Activated naive CD4-positive, alpha-beta T cell treated with anti-CD3 and anti-CD28 coated beads, Interleukin-2, amount 50 U/mL, for 24 hours (primary cell): ENCODE measurements around the gene JMJD4.

ENCODE experiments used
- H3K27ac Mint-ChIP-seq: one replicate; pipeline ENCODE4 v1.8.0; 2021; ENCODE audit warnings: mild to moderate bottlenecking, mixed read lengths
- H3K27me3 Mint-ChIP-seq: one replicate; pipeline ENCODE4 v1.8.0; 2021; ENCODE audit warnings: mixed read lengths
- H3K36me3 Mint-ChIP-seq: one replicate; pipeline ENCODE4 v1.8.0; 2021; ENCODE audit warnings: mixed read lengths
- H3K4me1 Mint-ChIP-seq: one replicate; pipeline ENCODE4 v1.8.0; 2021; ENCODE audit warnings: mixed read lengths
- H3K4me3 Mint-ChIP-seq: one replicate; pipeline ENCODE4 v1.8.0; 2021; ENCODE audit warnings: mild to moderate bottlenecking, mixed read lengths
- H3K9me3 Mint-ChIP-seq: one replicate; pipeline ENCODE4 v1.8.0; 2021; ENCODE audit warnings: mixed read lengths

JMJD4 gene

DNA sequence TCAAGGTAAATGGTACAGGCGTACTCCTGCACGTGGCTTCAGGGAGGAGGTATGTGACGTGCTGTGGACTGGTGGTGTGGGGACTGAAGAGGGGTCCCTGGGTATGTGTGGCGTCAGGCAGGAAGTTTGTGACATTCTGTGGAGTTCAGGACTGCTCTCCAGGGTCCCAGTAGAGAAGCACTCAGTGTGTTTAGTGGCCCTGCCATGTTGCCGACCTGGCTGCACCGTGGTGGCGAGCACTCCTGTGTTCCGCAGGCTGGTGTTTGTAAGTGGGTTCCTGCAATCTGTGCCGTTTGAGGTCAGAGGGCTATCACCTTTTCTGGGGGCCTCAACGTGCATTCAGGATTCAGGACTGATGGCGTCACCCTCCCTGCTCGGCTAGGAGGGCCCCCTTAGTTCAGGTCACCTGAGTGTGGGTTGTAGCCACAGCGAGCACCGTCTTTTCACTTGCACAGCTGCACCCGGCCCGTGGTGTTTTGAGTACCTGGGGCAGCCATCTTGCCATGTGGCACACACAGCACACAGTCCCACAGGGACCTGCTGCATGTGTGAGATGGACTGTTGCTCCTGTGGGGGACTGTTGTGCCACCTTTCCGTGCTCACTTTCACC is 26.6 kb upstream of the JMJD4 start:
- Mint-ChIP-seq H3K27ac (peak overlapping the region; percentile 46), H3K27me3 (no peaks in the 10 kb centered on the region), H3K4me1 (peaks cover 62% of the 10 kb centered on the region), H3K4me3 (no peak overlapping the region), H3K36me3 (peaks cover 6% of the 10 kb centered on the region), H3K9me3 (no peaks in the 10 kb centered on the region)

DNA sequence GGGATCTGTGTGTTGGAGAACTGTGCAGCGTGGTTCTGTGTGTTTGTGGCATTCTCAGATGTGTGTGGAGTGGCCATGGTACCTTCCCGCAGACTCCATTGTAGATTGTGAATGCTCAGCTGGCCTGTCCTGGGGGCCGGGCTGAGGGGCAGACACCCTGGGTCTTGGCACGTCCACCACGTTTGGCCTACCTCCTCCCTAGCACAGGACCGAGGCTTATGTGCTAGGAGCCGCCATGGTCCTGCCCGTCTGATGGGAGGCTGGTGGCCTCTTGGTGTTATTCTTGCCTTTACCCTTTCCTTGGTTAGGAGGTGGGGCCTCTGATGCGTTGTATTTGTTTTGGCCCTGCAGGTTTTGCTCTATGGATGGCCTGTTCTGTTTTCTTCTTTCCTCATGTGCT is 25.3 kb upstream of the JMJD4 start:
- Mint-ChIP-seq H3K9me3 (no peaks in the 10 kb centered on the region), H3K4me3 (no peak overlapping the region), H3K27ac (no peak overlapping the region), H3K4me1 (peaks cover 53% of the 10 kb centered on the region), H3K36me3 (peaks cover 9% of the 10 kb centered on the region), H3K27me3 (no peaks in the 10 kb centered on the region)

- Mint-ChIP-seq H3K36me3 (peaks cover 9% of the 10 kb centered on the region), H3K27me3 (no peaks in the 10 kb centered on the region)
Observed at GRCh38 chr1:227759341-227760300, 24.5 kb upstream of the JMJD4 start.

GRCh38 chr1:227758366-227758765 is 23.3 kb upstream of the JMJD4 start:
- Mint-ChIP-seq H3K4me1 (peaks cover 42% of the 10 kb centered on the region), H3K27me3 (no peaks in the 10 kb centered on the region), H3K27ac (no peak overlapping the region), H3K9me3 (no peaks in the 10 kb centered on the region), H3K4me3 (no peak overlapping the region), H3K36me3 (peaks cover 9% of the 10 kb centered on the region)

More at GRCh38 chr1:227759341-227760300, 24.5 kb upstream of the JMJD4 start:
- peaks cover 46% of the 10 kb centered on the region for H3K4me1 Mint-ChIP-seq
- H3K9me3 Mint-ChIP-seq: no peaks in the 10 kb centered on the region
- H3K27ac Mint-ChIP-seq: no peak overlapping the region
- H3K4me3 Mint-ChIP-seq: no peak overlapping the region

DNA sequence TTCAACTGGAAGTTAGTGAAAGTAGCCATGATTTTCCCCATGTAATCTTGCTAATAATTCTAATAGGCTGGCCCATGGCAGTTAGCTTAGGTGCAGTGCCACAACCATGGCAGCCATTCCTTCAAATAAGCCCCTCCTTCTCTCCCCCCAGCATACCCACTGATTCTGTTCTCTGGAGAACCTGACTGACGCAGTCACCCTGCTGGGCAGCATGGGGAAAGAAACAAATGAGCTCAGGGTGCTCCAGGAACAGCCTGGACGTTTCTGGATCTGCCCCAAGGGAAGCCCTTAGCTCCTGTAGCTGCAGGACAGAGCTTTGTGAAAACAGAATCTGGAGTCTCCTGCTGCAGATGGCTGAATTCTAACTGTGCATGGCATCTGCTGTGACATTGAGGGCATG is 22.7 kb upstream of the JMJD4 start:
- H3K9me3 Mint-ChIP-seq: no peaks in the 10 kb centered on the region
- no peak overlapping the region for H3K4me3 Mint-ChIP-seq
- peaks cover 37% of the 10 kb centered on the region for H3K4me1 Mint-ChIP-seq
- H3K27me3 Mint-ChIP-seq: no peaks in the 10 kb centered on the region
- H3K36me3 Mint-ChIP-seq: peaks cover 9% of the 10 kb centered on the region
- no peak overlapping the region for H3K27ac Mint-ChIP-seq

GRCh38 chr1:227756172-227756959 is 21.3 kb upstream of the JMJD4 start:
- no peak overlapping the region for H3K27ac Mint-ChIP-seq
- no peaks in the 10 kb centered on the region for H3K9me3 Mint-ChIP-seq
- no peaks in the 10 kb centered on the region for H3K27me3 Mint-ChIP-seq
- H3K36me3 Mint-ChIP-seq: peaks cover 10% of the 10 kb centered on the region
- peaks cover 29% of the 10 kb centered on the region for H3K4me1 Mint-ChIP-seq
- H3K4me3 Mint-ChIP-seq: no peak overlapping the region

DNA sequence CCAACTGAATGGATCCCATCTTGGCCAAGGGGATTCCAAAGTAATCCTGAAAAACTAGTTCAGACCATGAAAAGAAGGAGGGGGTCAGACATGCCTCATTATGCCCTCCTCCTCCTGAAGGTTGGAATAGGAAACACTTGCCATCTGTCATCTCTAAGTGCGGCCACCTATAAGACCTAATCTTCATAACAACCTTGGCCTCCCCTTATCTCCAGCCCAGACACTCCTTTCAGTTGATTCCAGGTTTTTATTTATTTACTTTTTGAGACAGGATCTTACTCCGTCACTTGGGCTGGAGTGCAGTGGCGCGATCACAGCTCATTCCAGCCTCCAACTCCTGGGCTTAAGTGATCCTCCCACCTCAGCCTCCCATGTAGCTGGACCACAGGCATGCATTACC is 19.9 kb upstream of the JMJD4 start:
- Mint-ChIP-seq H3K4me1 (peaks cover 21% of the 10 kb centered on the region), H3K4me3 (no peak overlapping the region), H3K27me3 (no peaks in the 10 kb centered on the region), H3K27ac (no peak overlapping the region), H3K36me3 (peaks cover 7% of the 10 kb centered on the region), H3K9me3 (no peaks in the 10 kb centered on the region)

DNA sequence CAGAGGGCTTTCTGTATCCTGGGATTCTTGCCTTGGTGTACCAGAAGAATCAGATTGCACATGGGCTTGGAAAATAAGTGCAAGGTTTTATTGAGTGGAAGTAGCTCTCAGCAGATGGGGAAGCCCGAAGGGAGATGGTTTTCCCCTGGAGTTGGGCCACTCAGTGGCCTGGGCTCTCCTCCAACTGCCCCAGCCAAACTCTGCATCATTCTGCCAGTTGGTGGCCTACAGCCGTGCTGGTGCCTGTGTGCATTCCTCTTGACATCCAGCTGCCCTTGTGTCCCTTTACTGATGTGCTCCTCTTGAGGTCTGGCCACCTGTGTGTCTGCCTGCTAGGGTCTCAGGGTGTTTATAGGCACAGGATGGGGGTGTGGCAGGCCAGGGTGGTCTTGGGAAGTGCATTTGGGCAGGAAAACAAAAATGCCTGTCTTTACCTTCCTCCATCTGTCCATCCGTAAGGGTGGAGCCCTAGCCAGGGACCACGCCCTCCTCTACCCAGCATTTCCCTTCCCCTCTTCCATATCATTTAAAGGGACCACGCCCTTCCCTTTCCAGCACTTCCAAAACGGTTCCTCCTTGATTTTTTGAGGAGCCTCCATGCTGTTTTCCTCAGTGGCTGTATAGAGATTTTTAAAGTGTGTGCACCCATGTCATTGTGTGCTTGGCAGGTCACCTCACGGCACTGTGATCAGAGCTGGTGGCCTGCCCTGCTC is 19.1 kb upstream of the JMJD4 start:
- Mint-ChIP-seq H3K4me3 (no peak overlapping the region), H3K4me1 (peaks cover 25% of the 10 kb centered on the region), H3K36me3 (peaks cover 9% of the 10 kb centered on the region), H3K27me3 (no peaks in the 10 kb centered on the region), H3K27ac (no peak overlapping the region), H3K9me3 (no peaks in the 10 kb centered on the region)

DNA sequence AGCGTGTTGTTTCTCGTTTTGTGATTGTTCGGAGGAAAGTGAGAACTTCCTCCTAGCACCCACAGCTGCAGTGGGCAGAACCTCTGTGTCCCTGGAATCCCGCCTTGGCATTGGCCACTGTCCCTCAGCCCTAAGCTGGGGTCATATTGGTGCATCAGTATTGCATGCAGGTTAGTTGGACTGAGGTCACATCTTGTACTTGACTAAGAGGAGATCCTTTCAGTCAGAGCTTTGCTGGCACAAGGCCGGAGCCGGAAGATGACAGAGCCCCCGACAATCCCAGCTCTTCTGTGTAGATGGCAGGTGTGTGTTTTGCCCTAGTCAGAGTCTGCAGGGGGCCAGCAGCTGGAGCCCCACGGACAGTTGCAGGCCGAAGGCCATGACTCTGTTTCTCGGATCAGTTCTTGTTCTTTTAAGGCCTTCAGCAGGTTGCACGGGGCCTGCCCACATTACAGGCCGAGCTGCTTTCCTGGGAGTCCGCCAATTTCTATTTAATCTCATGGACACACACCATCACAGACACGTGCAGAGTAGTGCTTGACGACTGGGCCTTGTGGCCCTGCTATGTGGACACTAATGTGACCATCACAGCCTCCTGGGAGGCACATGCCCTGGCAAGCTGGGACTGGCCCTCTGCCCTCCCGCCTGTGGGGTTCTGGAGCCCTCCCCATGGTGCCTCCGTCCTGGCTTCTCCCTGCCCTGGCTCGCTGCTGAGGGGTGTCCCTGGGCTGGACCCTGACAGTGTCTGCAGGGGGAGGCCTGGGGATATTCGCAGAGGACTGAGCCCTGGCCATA is 15.0 kb upstream of the JMJD4 start:
- H3K9me3 Mint-ChIP-seq: no peaks in the 10 kb centered on the region
- H3K27me3 Mint-ChIP-seq: no peaks in the 10 kb centered on the region
- H3K4me3 Mint-ChIP-seq: no peak overlapping the region
- peaks cover 8% of the 10 kb centered on the region for H3K36me3 Mint-ChIP-seq
- no peak overlapping the region for H3K27ac Mint-ChIP-seq
- H3K4me1 Mint-ChIP-seq: peaks cover 31% of the 10 kb centered on the region

GRCh38 chr1:227749225-227749624 is 14.1 kb upstream of the JMJD4 start:
- no peak overlapping the region for H3K4me3 Mint-ChIP-seq
- peaks cover 38% of the 10 kb centered on the region for H3K4me1 Mint-ChIP-seq
- H3K27ac Mint-ChIP-seq: no peak overlapping the region
- H3K9me3 Mint-ChIP-seq: no peaks in the 10 kb centered on the region
- H3K36me3 Mint-ChIP-seq: peaks cover 8% of the 10 kb centered on the region
- no peaks in the 10 kb centered on the region for H3K27me3 Mint-ChIP-seq

GRCh38 chr1:227748496-227749182 is 13.5 kb upstream of the JMJD4 start:
- Mint-ChIP-seq H3K27ac (no peak overlapping the region), H3K27me3 (no peaks in the 10 kb centered on the region), H3K4me3 (no peak overlapping the region), H3K4me1 (peaks cover 43% of the 10 kb centered on the region), H3K36me3 (peaks cover 8% of the 10 kb centered on the region), H3K9me3 (no peaks in the 10 kb centered on the region)

DNA sequence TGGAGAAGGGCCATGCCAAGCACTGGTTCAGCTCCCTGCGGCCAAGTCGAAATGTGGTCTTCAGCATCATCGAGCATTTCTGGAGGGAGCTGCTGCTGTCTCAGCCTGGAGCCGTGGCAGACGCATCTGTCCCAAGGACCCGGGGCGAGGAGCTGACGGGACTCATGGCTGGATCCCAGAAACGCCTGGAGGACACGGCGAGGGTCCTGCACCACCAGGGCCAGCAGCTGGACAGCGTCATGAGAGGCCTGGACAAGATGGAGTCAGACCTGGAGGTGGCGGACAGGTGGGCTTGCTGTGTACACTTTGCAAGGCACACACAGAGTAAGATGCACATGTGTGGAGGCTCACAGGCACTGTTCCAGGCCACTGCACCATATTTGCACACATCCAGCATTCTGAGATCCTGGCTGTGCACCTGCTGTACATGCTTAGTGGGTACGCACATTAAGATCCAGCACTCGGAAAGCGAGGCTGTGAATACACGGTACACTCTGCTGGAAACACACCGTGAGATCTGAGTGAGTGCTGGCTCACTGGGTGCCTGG is 12.9 kb upstream of the JMJD4 start:
- no peaks in the 10 kb centered on the region for H3K27me3 Mint-ChIP-seq
- H3K27ac Mint-ChIP-seq: no peak overlapping the region
- no peaks in the 10 kb centered on the region for H3K9me3 Mint-ChIP-seq
- H3K4me1 Mint-ChIP-seq: peaks cover 47% of the 10 kb centered on the region
- H3K36me3 Mint-ChIP-seq: peaks cover 8% of the 10 kb centered on the region
- no peak overlapping the region for H3K4me3 Mint-ChIP-seq

GRCh38 chr1:227747382-227747781 is 12.3 kb upstream of the JMJD4 start:
- H3K4me1 Mint-ChIP-seq: peaks cover 49% of the 10 kb centered on the region
- H3K27me3 Mint-ChIP-seq: no peaks in the 10 kb centered on the region
- H3K27ac Mint-ChIP-seq: no peak overlapping the region
- H3K4me3 Mint-ChIP-seq: no peak overlapping the region
- H3K36me3 Mint-ChIP-seq: peaks cover 8% of the 10 kb centered on the region
- no peaks in the 10 kb centered on the region for H3K9me3 Mint-ChIP-seq

GRCh38 chr1:227746676-227747075 is 11.6 kb upstream of the JMJD4 start:
- no peak overlapping the region for H3K4me3 Mint-ChIP-seq
- no peaks in the 10 kb centered on the region for H3K9me3 Mint-ChIP-seq
- H3K36me3 Mint-ChIP-seq: peaks cover 8% of the 10 kb centered on the region
- H3K27ac Mint-ChIP-seq: no peak overlapping the region
- no peaks in the 10 kb centered on the region for H3K27me3 Mint-ChIP-seq
- H3K4me1 Mint-ChIP-seq: peaks cover 49% of the 10 kb centered on the region
